CD4-positive, CD25-positive, alpha-beta regulatory T cell (primary cell): ENCODE measurements around the gene RXFP1. TPM values are rescaled to one million over a fixed set of nuclear protein-coding genes. Genes with fewer than 3 reads are reported as not detected.
A peak's percentile ranks its signal among the peaks of the same experiment; 100 is the strongest.

Experiments used
- ATAC-seq, 2 donors: fragments of 150-1000 bp; cut with Tn5 transposase; one replicate each; pipeline ENCODE4 v1.10.0; 2021; ENCODE audit warnings: low read depth in 2 of 2, moderate number of reproducible peaks in 2 of 2, moderate library complexity in 1 of 2
- DNase-seq, 3 donors: peaks; one replicate each; pipeline versions ENCODE4 v3.0.0 to v3.0.0-alpha.2; 2012 to 2022; ENCODE audit warnings: mixed read lengths in 1 of 3
- H3K27ac ChIP-seq: one replicate; pipeline ENCODE4 v1.7.0; 2013; ENCODE audit warnings: mild to moderate bottlenecking, low read length; ENCODE audit not compliant: insufficient read depth, poor library complexity, severe bottlenecking
- H3K27me3 ChIP-seq: one replicate; pipeline ENCODE4 v1.7.0; 2013; ENCODE audit warnings: low read length; ENCODE audit not compliant: control insufficient read depth, insufficient read depth
- H3K36me3 ChIP-seq: one replicate; pipeline ENCODE4 v1.7.0; 2013; ENCODE audit warnings: mild to moderate bottlenecking, low read length, moderate library complexity; ENCODE audit not compliant: control insufficient read depth, insufficient read depth
- H3K4me1 ChIP-seq: 2 replicates; pipeline ENCODE4 v1.7.0; 2013; ENCODE audit warnings: mild to moderate bottlenecking, low read length; ENCODE audit not compliant: insufficient read depth, control insufficient read depth, poor library complexity, severe bottlenecking
- H3K4me3 ChIP-seq: one replicate; pipeline ENCODE4 v1.7.0; 2013; ENCODE audit warnings: low read depth, mild to moderate bottlenecking, low read length, moderate library complexity
- H3K9me3 ChIP-seq, 2 experiments: 1 replicate in 1 of 2; 2 replicates in 1 of 2; pipeline ENCODE4 v1.7.0; 2013; ENCODE audit warnings: low read length in 2 of 2, mild to moderate bottlenecking in 1 of 2, moderate library complexity in 1 of 2; ENCODE audit not compliant: control insufficient read depth in 2 of 2
- H3K27ac Mint-ChIP-seq, 3 donors: one replicate each; pipeline ENCODE4 v1.8.0; 2020 to 2022; ENCODE audit warnings: mild to moderate bottlenecking in 3 of 3, mixed read lengths in 3 of 3, moderate library complexity in 2 of 3
- H3K27me3 Mint-ChIP-seq: one replicate; pipeline ENCODE4 v1.8.0; 2022; ENCODE audit warnings: mild to moderate bottlenecking, mixed read lengths
- H3K36me3 Mint-ChIP-seq: one replicate; pipeline ENCODE4 v1.8.0; 2020; ENCODE audit warnings: mixed read lengths
- H3K4me1 Mint-ChIP-seq, 4 donors: one replicate each; pipeline ENCODE4 v1.8.0; 2020 to 2022; ENCODE audit warnings: mixed read lengths in 4 of 4, mild to moderate bottlenecking in 1 of 4
- H3K4me3 Mint-ChIP-seq, 4 donors: one replicate each; pipeline ENCODE4 v1.8.0; 2020 to 2022; ENCODE audit warnings: mild to moderate bottlenecking in 4 of 4, mixed read lengths in 4 of 4, moderate library complexity in 3 of 4
- H3K9me3 Mint-ChIP-seq, 7 donors: one replicate each; pipeline ENCODE4 v1.8.0; 2020 to 2022; ENCODE audit warnings: mixed read lengths in 7 of 7, mild to moderate bottlenecking in 3 of 7, moderate library complexity in 2 of 7
- polyA plus RNA-seq, 4 donors: library from polyadenylated mRNA; unstranded; fragments of 300-500 nt; fragmentation: Illumina TruSeq; gene quantifications; one replicate each; pipeline ENCODE4 v1.2.3, GENCODE V29; 2021
- total RNA-seq: library from RNA; stranded (reverse); gene quantifications from one replicate; pipeline ENCODE4 v1.2.3, GENCODE V29; 2022

The RXFP1 gene
- total and polyA plus RNA-seq, 5 donors from 2014 or later: not detected

DNA sequence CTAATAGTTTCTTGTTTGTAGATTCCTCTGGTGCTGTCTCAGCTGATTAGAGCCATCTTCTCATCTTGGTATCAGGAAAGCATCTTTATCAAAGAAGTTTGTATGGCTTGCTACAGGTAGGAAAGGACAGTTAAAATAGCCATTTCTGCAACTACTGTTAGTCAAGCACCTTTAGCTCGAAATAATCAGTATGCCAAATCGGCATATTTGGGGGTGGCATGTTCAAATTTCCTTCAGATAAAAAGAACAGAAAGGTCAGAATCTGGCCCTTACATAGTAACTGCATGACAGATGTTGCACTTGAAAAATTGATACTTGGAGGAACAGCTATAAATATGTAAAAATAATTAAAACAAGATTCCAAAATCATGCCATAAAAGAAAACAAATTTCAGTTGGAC lies 145.2 kb downstream of the RXFP1 start:
- H3K36me3 Mint-ChIP-seq: peaks cover 3% of the 10 kb centered on the region
- Histone ChIP-seq H3K27ac (no peak overlapping the region), H3K4me1 (peaks cover 9% of the 10 kb centered on the region), H3K4me3 (no peak overlapping the region), H3K36me3 (no peaks in the 10 kb centered on the region), H3K9me3 (no peaks in the 10 kb centered on the region), H3K27me3 (no peaks in the 10 kb centered on the region)
- no peaks in the 10 kb centered on the region for H3K27me3 Mint-ChIP-seq
- no peak overlapping the region for H3K4me3 Mint-ChIP-seq
- no peaks in the 10 kb centered on the region for H3K9me3 Mint-ChIP-seq
- H3K4me1 Mint-ChIP-seq: peaks cover 5 to 14% (median 11%) of the 10 kb centered on the region in 4 donors
- DNase-seq (no peak), ATAC-seq (no peak)
- H3K27ac Mint-ChIP-seq: no peak overlapping the region

DNA sequence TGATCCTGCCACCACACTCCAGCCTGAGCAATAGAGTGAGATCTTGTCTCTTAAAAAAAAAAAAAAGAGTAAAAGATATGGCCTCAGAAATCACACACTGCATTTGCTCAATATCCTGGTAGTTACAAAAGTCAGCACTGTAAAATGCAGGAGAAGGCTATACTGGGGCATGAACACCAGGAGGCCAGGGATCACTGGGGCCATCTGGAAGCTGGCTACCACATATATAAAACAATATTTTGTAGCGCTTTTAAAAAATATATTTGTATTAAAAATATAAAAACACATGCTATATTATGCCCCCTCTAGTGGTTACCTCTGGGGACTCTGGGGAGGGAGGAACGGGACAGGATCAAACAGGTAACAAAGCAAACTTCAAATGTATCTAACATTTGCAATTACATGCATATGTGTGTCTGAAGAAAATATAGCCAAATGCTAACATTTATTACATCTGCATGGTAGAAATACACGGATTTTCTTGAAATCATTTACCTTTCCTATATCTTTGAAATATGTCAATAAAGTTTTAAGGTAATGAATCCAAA lies 146.0 kb downstream of the RXFP1 start:
- H3K27ac ChIP-seq: no peak overlapping the region
- no peak overlapping the region for H3K27ac Mint-ChIP-seq
- no peaks in the 10 kb centered on the region for H3K9me3 ChIP-seq
- no peaks in the 10 kb centered on the region for H3K27me3 ChIP-seq
- H3K27me3 Mint-ChIP-seq: no peaks in the 10 kb centered on the region
- H3K4me1 Mint-ChIP-seq: peaks cover 5 to 22% (median 16%) of the 10 kb centered on the region in 4 donors
- ATAC-seq: no peak
- peaks cover 13% of the 10 kb centered on the region for H3K4me1 ChIP-seq
- no peaks in the 10 kb centered on the region for H3K9me3 Mint-ChIP-seq
- H3K36me3 ChIP-seq: no peaks in the 10 kb centered on the region
- peaks cover 3% of the 10 kb centered on the region for H3K36me3 Mint-ChIP-seq
- DNase-seq: peak in 2 of 3 donors; percentile 33 to 50
- no peak overlapping the region for H3K4me3 ChIP-seq
- H3K4me3 Mint-ChIP-seq: no peak overlapping the region

DNA sequence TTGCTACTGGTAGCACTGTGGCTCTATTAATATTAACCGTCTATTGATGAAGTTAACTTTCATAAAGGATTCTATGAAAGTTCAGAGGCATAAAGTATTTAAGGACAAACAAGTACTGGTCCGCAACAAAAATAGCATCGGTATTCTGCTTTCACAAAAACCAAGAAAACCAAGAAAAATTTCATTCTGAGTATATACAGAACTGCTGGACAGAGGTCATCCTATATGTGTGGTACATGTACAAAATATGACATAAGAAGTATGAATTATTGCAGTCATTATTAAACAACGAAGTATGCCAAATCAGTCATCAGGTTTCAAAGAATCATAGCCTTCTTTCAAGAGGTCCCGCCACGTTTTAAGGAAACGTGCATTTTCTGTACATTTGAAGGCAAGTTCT lies 147.6 kb downstream of the RXFP1 start:
- no peaks in the 10 kb centered on the region for H3K27me3 Mint-ChIP-seq
- peaks cover 5 to 32% (median 21%) of the 10 kb centered on the region in 4 donors for H3K4me1 Mint-ChIP-seq
- H3K9me3 ChIP-seq: no peaks in the 10 kb centered on the region
- H3K4me1 ChIP-seq: peaks cover 19% of the 10 kb centered on the region
- DNase-seq (no peak), ATAC-seq (no peak)
- no peaks in the 10 kb centered on the region for H3K27me3 ChIP-seq
- H3K4me3 ChIP-seq: no peak overlapping the region
- H3K36me3 Mint-ChIP-seq: peaks cover 3% of the 10 kb centered on the region
- no peaks in the 10 kb centered on the region for H3K36me3 ChIP-seq
- H3K27ac Mint-ChIP-seq: no peak overlapping the region
- H3K9me3 Mint-ChIP-seq: no peaks in the 10 kb centered on the region
- no peak overlapping the region for H3K27ac ChIP-seq
- H3K4me3 Mint-ChIP-seq: peak overlapping the region in 1 of 4 donors; percentile 7

- no peaks in the 10 kb centered on the region for H3K9me3 Mint-ChIP-seq
- H3K36me3 Mint-ChIP-seq: peaks cover 7% of the 10 kb centered on the region
- Histone ChIP-seq H3K4me1 (peaks cover 19% of the 10 kb centered on the region), H3K27me3 (no peaks in the 10 kb centered on the region), H3K36me3 (no peaks in the 10 kb centered on the region), H3K9me3 (no peaks in the 10 kb centered on the region), H3K27ac (peak overlapping the region; percentile 95), H3K4me3 (peak overlapping the region; percentile 88)
- ATAC-seq (no peak), DNase-seq (peak; percentile 38 to 63 (median 51))
- no peaks in the 10 kb centered on the region for H3K27me3 Mint-ChIP-seq
- peaks cover 5 to 38% (median 25%) of the 10 kb centered on the region in 4 donors for H3K4me1 Mint-ChIP-seq
- peak overlapping the region; percentile 97 to 99 (median 97) for H3K27ac Mint-ChIP-seq
- peak overlapping the region; percentile 93 to 95 (median 94) for H3K4me3 Mint-ChIP-seq
These were observed 149.4 kb downstream of the RXFP1 start for GRCh38 chr4:158670975-158671664.

DNA sequence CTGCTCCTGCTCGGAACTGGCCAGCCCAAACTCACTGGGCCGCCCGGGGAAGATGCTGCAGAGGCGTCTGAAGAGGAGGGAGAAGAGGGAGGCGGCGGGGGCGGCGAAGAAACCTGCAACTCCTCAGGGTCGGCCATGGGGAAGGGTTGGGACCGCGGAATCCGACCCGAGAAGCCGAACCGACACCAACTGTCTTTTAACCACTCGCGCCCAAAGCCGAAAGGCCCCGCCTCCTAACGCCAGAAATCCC lies 149.9 kb downstream of the RXFP1 start, which contains the start of gene C4orf46:
C4orf46 (minus strand) TSS at position 223 of the 250 bp plus-strand sequence; CDS start at position 137, 86 bp downstream.
- H3K27ac Mint-ChIP-seq: peak within 1 kb of the TSS; percentile 97 to 99 (median 97)
- peak within 1 kb of the TSS; percentile 88 for H3K4me3 ChIP-seq
- no peaks in the 10 kb centered on the region for H3K27me3 ChIP-seq
- H3K4me1 Mint-ChIP-seq: peaks cover 5 to 40% (median 27%) of the 10 kb centered on the region in 4 donors
- ATAC-seq (no peak), DNase-seq (no peak)
- H3K27ac ChIP-seq: peak within 1 kb of the TSS; percentile 95
- peaks cover 19% of the 10 kb centered on the region for H3K4me1 ChIP-seq
- peaks cover 8% of the 10 kb centered on the region for H3K36me3 Mint-ChIP-seq
- H3K9me3 ChIP-seq: no peaks in the 10 kb centered on the region
- no peaks in the 10 kb centered on the region for H3K36me3 ChIP-seq
- H3K27me3 Mint-ChIP-seq: no peaks in the 10 kb centered on the region
- no peaks in the 10 kb centered on the region for H3K9me3 Mint-ChIP-seq
- peak within 1 kb of the TSS; percentile 93 to 95 (median 94) for H3K4me3 Mint-ChIP-seq

- DNase-seq (peak; percentile 98 to 100 (median 98)), ATAC-seq (peak; percentile 87 to 88)
- Mint-ChIP-seq H3K4me1 (peaks cover 5 to 43% (median 30%) of the 10 kb centered on the region in 4 donors), H3K27ac (peak within 1 kb of the TSS; percentile 97 to 99 (median 97)), H3K4me3 (peak within 1 kb of the TSS; percentile 93 to 95 (median 94)), H3K27me3 (no peaks in the 10 kb centered on the region), H3K9me3 (no peaks in the 10 kb centered on the region), H3K36me3 (peaks cover 8% of the 10 kb centered on the region)
- no peaks in the 10 kb centered on the region for H3K36me3 ChIP-seq
- H3K4me1 ChIP-seq: peaks cover 19% of the 10 kb centered on the region
- no peaks in the 10 kb centered on the region for H3K27me3 ChIP-seq
- peak within 1 kb of the TSS; percentile 88 for H3K4me3 ChIP-seq
- H3K27ac ChIP-seq: peak within 1 kb of the TSS; percentile 95
- H3K9me3 ChIP-seq: no peaks in the 10 kb centered on the region
These were observed 150.5 kb downstream of the RXFP1 start, which contains the start of gene ETFDH for GRCh38 chr4:158671915-158672806. Gene ETFDH, plus strand, starts transcription at chr4:158672296. Its CDS starts 161 bp downstream, at chr4:158672457.

DNA sequence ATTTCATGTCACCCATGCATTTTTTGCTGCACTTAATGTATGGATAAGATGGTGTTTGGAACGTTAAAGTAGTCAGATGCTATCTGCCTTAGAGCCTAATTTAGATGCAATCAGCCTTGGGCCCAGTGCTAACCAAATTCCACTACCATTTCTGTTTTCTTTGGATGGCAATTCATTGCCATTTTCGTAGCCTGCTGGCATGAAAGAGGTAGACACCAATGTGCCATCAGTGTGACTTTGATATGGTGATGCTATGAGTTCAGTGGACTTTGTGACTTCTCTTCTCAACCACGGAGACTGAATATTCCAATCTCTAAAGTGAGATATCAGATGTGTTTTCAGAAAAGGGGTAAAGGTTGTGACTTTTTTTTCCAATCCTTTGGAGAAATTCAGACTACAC lies 152.0 kb downstream of the RXFP1 start:
- Histone ChIP-seq H3K4me1 (peaks cover 19% of the 10 kb centered on the region), H3K9me3 (no peaks in the 10 kb centered on the region), H3K36me3 (no peaks in the 10 kb centered on the region), H3K4me3 (no peak overlapping the region), H3K27me3 (no peaks in the 10 kb centered on the region), H3K27ac (no peak overlapping the region)
- ATAC-seq: no peak
- H3K4me1 Mint-ChIP-seq: peaks cover 9 to 43% (median 33%) of the 10 kb centered on the region in 4 donors
- no peak overlapping the region for H3K27ac Mint-ChIP-seq
- peaks cover 8% of the 10 kb centered on the region for H3K36me3 Mint-ChIP-seq
- no peak for DNase-seq
- no peaks in the 10 kb centered on the region for H3K9me3 Mint-ChIP-seq
- H3K4me3 Mint-ChIP-seq: peak overlapping the region in 3 of 4 donors; percentile 8 to 27 (median 19)
- H3K27me3 Mint-ChIP-seq: no peaks in the 10 kb centered on the region
